ENCODE measurements around the gene TEAD2.
"Not testable (repeated sequence)": the region's sequence is repeated elsewhere in the genome, so short reads cannot be mapped to it uniquely, and the experiment has no call there.

TEAD2 gene

DNA sequence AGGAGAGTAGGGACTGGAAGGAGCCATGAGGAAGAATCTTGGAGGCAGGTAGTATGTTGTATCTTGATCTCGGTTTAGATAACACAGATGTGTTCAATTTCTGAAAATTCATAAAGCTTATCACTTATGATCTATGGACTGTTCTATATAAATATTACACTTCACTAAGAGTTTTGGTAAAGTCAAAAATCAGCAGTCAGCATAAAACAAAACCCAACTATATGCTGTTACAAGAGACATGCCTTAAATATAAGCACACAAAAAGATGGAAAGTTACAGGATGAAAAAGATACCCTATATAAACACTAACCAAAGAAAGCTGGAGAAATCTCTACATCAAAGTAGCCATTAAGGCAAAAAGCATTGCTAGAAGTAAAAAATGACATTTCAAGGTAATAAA lies 21.4 kb upstream of the TEAD2 start:
- DNase-seq = no peak

DNA sequence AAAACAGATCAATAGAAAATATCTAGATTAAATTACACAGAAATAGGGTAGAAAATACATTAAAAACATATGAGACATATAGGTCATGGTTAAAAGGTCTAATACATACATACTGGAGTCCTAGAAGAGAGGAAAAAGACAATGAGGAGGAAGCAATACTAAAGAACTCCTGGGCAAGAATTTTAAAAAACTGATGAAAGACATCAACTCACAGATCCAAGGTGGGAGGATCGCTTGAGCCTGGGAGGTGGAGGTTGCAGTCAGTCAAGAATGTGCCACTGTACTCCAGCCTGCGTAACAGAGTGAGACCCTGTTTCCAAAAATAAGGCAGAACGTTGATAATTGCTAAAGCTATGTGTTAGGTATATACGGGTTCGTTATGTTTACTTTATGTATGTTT lies 20.4 kb upstream of the TEAD2 start:
- no peak for DNase-seq

DNA sequence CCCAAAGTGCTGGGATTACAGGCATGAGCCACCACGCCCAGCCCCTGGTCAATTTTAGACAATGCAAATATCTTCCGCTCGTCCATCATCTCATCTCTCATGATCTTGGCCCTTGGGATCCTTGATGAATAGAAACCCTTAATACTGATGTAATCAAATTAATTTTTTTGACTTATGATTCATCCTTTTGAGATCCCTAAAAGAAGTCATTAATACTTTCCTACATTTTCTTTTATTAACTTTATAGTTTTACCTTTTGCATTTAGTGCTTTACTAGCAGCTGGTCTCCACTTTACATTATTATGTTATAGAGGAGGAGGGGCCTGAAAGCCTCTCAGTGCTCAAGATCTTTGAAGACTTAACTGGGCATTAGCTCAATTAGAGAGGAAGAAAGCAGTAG lies 18.2 kb upstream of the TEAD2 start:
- no peak for DNase-seq

DNA sequence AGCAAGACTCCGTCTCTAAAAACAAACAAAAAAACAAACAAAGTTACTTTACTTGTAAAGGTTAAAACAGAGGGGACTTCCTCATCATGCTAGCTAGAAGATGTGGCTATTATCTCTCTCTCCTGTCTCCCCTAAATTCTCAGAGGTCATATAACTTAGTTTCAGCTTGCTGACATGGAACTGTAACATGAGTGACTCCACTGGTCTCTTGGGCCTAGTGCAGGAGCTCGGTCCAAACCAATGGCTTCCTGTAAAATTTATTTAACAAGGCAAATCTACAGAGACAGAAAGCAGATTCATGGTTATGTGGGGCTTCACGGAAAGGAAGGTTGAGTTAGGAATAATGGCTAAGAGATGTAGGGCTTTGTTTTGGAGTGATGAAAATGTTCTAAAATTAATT lies 16.3 kb upstream of the TEAD2 start:
- DNase-seq = no peak

DNA sequence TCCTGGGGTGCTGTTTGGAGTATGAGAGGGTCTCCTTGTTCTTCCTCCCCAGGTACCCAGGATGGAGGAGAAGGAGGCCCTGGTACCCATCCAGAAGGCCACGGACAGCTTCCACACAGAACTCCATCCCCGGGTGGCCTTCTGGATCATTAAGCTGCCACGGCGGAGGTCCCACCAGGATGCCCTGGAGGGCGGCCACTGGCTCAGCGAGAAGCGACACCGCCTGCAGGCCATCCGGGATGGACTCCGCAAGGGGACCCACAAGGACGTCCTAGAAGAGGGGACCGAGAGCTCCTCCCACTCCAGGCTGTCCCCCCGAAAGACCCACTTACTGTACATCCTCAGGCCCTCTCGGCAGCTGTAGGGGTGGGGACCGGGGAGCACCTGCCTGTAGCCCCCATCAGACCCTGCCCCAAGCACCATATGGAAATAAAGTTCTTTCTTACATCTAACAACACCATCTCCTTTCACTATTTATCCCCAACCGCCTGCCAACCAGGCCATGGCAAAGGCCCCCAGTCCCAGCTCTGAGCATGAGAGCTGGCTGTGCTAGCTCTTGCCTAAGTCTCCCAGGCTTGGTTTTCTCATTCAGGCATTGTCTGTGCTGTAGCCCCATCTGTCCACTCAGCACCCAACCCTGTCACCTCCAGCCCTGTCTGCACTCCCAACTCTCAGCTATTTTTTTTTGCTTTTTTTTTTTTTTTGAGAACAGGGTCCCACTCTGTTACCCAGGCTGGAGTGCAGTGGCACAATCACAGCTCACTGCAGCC lies 12.6 kb upstream of the TEAD2 start:
- no peak for DNase-seq

DNA sequence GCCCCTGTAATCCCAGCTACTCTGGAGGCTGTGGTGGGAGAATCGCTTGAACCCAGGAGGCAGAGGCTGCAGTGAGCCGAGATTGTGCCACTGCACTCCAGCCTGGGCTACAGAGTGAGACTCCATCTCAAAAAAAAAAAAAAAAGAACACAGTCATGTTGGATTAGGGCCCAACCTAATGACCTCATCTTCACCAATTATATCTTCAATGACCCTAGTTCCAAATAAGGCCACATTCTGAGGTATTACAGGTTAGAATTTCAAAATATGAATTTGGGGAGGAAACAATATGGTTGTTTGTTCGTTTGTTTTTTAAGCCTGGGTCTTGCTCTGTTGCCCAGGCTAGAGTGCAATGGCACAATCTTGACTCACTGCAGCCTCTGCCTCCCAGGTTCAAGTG lies 11.0 kb upstream of the TEAD2 start:
- not testable (repeated sequence) for DNase-seq

GRCh38 chr19:49371184-49371583 lies 9.0 kb upstream of the TEAD2 start:
- DNase-seq = no peak

- no peak for DNase-seq
These were observed 6.6 kb upstream of the TEAD2 start for GRCh38 chr19:49368711-49369358.

DNA sequence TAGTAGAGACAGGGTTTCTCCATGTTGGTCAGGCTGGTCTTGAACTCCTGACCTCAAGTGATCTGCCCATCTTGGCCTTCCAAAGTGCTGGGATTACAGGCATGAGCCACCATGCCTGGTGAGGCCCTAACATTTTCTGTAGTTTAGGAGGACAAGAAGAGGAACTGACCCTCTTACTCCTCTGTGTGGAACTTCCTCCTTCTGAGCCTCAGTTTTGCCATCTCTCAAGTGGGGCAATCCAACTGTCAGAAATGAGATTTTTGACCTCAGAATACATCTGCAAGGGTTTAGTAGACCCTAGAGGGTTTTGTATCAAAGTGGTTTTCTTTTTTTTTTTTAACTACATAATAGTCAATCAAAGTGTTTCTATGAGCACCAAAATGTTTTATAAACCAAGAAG lies 3.9 kb upstream of the TEAD2 start:
- peak; percentile 15 for DNase-seq

- DNase-seq = no peak
These were observed 2.0 kb upstream of the TEAD2 start for GRCh38 chr19:49364083-49364737.

DNA sequence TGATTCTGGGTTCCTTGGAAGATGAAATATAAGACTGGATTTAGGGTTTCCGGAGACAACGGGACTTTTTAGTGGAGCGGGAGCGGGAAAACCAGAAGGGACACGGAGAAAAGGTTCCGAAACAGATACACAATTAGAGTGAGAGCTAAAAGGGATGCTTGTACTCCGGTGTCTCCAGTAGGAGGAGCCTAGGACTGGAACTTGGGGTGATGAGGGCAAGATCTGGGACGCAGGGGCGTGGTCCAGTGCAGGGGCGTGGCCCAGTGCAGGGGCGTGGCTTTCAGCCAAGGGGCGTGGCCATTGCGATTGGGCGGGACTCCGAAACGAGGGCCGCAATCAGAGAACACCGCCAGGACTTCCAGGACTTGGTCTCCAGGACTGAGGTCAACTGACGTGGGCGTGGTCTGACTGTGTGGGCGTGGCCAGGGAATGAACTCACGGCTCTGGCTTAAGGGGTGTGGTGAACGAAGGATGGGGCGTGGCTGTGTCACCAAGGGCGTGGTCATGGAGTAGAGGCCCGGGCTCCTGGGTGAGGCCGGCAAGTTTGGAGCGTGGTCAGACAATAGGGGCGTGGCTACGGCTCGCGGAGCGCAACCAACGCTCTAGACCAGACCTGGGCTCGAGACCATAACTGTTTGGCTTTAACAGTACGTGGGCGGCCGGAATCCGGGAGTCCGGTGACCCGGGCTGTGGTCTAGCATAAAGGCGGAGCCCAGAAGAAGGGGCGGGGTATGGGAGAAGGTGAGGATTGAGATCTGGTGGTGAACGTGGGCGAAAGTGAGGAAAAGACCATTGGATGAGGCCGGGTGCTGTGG lies 1.3 kb upstream of the TEAD2 start, which contains the start of gene DKKL1:
TSS of gene DKKL1 (plus strand) at position 610 of the 815 bp plus-strand sequence. CDS start at position 732, 122 bp downstream.
- DNase-seq = peak; percentile 83

- no peak for DNase-seq
These were observed 682 bp upstream of the TEAD2 start for GRCh38 chr19:49362929-49363267.

DNA sequence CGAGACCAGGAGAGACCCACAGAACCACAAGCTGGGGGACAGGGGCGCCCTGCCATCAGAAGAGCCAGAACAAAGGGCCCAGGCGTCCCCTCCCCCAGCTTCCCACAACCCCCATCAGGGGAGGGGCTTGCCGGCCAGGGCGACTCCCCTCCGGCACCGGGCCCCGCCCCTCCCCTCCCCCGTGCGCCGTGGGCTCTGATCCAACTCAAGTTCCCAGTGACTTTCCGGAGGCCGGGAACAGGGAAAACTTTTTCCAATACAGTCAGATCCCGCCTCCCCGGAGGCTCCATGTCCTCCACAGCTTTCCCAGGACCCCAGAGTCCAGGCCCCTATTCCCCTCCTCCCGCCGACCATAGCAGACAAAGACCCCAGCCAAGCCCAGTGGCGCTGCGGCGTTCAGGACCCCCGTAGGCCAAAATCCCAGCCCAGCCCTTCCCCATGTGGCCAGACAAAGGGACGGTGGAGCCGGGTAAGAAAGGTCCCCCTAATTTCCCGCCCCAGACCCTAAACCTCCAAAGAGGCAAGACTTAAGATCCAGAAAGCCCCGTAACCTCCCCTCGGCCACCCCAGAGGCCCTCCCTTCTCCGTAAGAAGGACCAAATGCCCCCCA lies 673 bp downstream of the TEAD2 start:
- no peak for DNase-seq

DNA sequence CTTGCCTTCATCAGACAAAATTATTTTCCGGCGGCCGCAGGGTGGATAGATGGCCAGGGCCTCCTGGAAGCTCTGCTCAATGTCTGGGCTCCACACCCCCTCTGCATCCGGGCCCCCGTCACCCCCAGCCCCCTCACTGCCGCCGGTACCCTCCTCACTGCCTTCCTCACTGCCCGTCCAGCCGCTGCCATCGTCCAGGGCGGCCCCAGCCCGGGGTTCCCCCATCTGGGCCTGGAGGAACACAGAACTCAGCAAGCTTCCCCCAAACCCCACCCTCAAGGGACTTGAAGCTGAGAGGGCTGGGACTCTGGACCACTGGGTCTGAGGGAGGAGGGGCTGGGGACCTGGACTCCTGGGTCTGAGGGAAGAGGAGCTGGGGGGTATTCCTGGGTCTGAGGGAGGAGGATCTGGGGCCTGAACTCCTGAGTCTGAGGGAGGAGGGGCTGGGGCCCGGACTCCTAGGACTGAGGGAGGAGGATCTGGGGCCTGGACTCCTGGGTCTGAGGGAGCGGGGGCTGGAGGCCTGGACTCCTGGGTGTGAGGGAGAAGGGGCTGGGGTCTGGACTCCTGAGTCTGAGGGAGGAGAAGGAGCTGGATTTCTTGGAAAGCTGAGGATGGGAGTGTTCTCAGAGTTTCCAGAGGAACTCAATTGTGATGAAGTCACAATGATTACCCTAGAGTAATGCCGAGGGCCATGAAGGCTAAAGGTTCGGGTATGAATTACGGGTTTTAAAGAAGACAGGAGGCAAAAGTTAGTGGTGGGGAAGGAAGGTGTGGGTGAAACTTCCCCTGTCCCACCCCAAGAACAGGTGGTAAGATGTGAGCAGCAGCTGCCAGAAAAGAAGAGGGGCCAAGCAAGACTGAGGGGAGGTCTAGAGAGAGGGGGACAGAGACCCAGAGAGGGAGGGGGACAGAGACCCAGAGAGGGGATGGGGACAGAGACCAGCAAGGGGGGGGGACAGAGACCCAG lies 2.1 kb downstream of the TEAD2 start:
- no peak for DNase-seq

- DNase-seq = no peak
These were observed 5.0 kb downstream of the TEAD2 start for GRCh38 chr19:49357186-49357585.

GRCh38 chr19:49356382-49356781 lies 5.8 kb downstream of the TEAD2 start:
- no peak for DNase-seq

DNA sequence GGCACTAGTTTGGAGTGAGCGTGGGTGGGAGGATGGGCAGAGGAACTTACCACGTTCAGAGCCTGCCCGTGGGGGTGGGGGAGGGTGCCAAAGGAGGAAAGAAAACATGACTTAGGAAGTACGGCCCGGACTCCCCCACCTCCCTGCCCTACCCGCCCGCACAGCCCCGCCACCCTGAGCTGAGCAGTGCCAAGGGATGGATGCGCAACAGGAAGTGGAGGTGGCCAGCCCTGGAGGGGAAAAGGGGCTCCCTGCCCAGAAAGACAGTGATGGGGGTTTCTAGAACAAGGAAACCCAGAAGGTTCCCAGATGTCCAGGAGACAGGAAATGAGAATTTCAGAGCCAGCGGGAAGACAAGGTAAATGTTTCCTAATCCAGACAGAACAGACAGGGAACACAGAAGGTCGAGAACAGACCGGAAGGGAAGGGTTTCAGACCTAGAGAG lies 6.3 kb downstream of the TEAD2 start:
- DNase-seq = peak; percentile 20

DNA sequence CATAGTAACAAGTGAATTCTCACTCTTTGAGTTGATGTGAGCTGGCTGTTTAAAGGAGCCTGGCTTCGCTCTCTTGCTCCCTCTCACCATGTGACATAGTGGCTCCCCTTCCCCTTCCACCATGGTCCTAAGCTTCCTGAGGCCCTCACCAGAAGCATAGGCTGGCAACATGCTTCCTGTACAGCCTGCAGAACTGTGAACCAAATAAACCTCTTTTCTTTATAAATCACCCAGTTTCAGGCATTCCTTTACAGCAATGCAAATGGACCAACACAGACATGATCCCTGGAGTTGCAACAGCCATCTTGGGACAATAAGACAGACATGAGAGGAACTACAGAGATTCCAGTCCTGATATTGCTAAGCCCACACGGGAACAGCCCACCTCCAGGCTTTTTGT lies 12.6 kb downstream of the TEAD2 start:
- DNase-seq = no peak

DNA sequence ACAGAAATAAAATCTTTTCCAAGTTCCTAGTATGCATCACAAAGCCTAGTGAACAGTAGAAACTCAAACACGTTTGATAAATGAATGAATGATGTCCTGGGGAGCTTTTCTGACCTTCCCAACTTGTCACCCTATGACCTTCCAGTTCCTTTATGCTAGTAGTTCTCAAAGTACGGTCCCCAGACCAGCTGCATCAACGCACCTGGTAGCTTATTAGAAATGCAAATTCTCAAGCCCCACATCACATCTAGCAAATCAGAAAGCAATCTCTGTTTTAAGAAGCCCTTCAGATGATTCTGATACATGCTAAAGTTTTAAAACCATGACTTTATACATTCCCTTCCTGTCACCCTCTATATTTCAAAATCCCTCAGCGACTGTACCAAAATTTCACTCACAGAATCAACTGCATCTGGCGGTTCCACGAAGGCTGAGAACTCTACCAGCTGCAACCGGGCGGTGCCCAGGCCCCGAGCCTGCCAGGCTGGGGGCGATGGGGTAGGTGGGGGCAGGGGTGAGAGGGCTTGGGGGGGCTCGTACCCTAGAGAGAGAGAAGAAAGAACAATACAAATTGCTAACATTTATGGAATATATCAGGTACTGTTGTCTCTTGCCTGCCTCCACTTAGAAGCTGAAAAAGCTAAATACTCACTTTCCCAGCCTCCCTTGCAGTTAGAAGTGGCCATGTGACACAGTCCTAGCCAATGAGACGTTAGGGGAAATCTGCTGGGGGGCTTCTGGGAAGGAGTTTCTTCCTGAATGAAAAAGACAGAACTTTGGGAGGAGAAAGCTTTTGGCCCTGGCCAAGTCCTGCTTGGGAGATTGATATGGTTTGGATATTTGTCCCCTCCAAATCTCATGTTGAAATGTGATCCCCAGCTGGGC lies 13.7 kb downstream of the TEAD2 start:
- no peak for DNase-seq

GRCh38 chr19:49347835-49348234 lies 14.4 kb downstream of the TEAD2 start:
- peak; percentile 21 for DNase-seq
